Measurements from ENCODE around the gene TMEM220. TPM values are rescaled to one million over a fixed set of nuclear protein-coding genes. Genes with fewer than 3 reads are reported as not detected.

TMEM220 gene
- total RNA-seq, 1 experiment from 2014 or later, result 4.0 TPM

DNA sequence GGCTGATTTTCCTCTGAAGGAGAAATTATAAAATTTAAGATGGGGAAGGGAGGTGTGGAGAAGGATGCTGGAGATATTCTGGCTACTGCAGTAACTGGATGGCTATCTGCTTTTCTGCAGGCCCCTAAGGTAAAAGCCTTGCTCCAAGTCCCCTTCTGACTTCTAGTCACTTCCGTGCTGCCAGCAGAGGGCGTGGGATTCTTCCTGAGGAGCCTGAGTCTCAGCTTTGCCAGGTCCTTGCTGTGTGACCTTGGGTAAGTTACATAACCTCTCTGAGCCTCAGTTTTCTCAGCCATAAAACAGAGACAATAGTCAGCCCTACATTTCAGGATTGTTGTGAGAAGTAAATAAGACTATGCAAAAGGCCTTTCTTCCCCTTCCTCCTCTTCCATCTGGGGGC, 24.3 kb upstream of the TMEM220 start:
- peak; percentile 80 for DNase-seq (ENCODE audit: low spot score)
- Mint-ChIP-seq H3K4me3 (no peak overlapping the region; the same call in 1 of the 2 replicates), H3K27me3 (ENCODE audit: low read depth) (no peaks in the 10 kb centered on the region), H3K4me1 (peaks cover 54% of the 10 kb centered on the region), H3K9me3 (no peaks in the 10 kb centered on the region), H3K36me3 (no peaks in the 10 kb centered on the region), H3K27ac (no peak overlapping the region)
- TF ChIP-seq, protein P1, sequence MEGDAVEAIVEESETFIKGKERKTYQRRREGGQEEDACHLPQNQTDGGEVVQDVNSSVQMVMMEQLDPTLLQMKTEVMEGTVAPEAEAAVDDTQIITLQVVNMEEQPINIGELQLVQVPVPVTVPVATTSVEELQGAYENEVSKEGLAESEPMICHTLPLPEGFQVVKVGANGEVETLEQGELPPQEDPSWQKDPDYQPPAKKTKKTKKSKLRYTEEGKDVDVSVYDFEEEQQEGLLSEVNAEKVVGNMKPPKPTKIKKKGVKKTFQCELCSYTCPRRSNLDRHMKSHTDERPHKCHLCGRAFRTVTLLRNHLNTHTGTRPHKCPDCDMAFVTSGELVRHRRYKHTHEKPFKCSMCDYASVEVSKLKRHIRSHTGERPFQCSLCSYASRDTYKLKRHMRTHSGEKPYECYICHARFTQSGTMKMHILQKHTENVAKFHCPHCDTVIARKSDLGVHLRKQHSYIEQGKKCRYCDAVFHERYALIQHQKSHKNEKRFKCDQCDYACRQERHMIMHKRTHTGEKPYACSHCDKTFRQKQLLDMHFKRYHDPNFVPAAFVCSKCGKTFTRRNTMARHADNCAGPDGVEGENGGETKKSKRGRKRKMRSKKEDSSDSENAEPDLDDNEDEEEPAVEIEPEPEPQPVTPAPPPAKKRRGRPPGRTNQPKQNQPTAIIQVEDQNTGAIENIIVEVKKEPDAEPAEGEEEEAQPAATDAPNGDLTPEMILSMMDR (IDR thresholded peaks at IDR 0.05), result 0 out of 2 replicates have a peak, but pooled peaks have one; percentile 18
- peak; percentile 84; the same call in 1 of the 2 replicates for TF ChIP-seq GTF2I (CRISPR knock-in tag; conservative IDR thresholded peaks at IDR 0.05)
- TF ChIP-seq, protein P2, sequence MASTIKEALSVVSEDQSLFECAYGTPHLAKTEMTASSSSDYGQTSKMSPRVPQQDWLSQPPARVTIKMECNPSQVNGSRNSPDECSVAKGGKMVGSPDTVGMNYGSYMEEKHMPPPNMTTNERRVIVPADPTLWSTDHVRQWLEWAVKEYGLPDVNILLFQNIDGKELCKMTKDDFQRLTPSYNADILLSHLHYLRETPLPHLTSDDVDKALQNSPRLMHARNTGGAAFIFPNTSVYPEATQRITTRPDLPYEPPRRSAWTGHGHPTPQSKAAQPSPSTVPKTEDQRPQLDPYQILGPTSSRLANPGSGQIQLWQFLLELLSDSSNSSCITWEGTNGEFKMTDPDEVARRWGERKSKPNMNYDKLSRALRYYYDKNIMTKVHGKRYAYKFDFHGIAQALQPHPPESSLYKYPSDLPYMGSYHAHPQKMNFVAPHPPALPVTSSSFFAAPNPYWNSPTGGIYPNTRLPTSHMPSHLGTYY (CRISPR knock-in tag; IDR thresholded peaks at IDR 0.05), result 0 out of 2 replicates have a peak, but pooled peaks have one; percentile 18
- no peak for TF ChIP-seq ESRRA (CRISPR knock-in tag; IDR thresholded peaks at IDR 0.05; ENCODE audit: borderline replicate concordance)
- ATAC-seq, result peak; percentile 48
- POLR2A ChIA-PET, result no interaction called here
- CTCF ChIA-PET, result interaction anchor here (0.7 to 4.1 kb wide), 13 partner anchors 9 to 1243 kb away, joined by 3 to 50 read pairs (median 5); partner anchors contain the start of genes TMEM220 and ZNF18

DNA sequence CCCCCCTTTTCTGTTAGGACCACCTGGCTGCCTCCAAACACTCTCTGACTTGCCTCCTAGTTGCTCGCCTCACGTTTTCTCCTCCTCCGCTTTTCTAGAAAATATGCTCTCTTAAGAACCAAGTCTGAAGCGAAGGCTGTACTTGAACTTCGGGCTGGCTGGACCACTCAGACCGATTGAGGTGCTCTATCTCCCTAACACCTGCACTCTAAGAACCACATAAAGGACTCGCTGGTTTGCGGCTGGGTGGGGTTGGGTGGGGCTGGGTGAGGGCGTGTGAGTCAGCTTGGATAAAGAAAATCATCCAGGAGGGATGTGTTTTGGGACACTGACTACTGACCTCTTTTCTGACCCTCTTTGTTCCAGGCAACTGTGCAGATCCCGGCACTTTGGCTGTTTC, 22.9 kb upstream of the TMEM220 start:
- Mint-ChIP-seq H3K27me3 (ENCODE audit: low read depth) (no peaks in the 10 kb centered on the region), H3K27ac (no peak overlapping the region)

More for the DNA sequence above, 22.9 kb upstream of the TMEM220 start:
- DNase-seq (ENCODE audit: low spot score), result no peak
- Mint-ChIP-seq H3K36me3 (no peaks in the 10 kb centered on the region), H3K4me3 (no peak overlapping the region), H3K4me1 (peaks cover 56% of the 10 kb centered on the region), H3K9me3 (no peaks in the 10 kb centered on the region)
- CTCF ChIA-PET, result interaction anchor here (1.0 to 4.1 kb wide), 3 partner anchors 20 to 118 kb away, joined by 3 to 50 read pairs (median 4); no protein-coding TSS in a partner anchor
- no peak for ATAC-seq
- TF ChIP-seq SMAD4 (CRISPR knock-in tag; IDR thresholded peaks at IDR 0.05) (no peak), ETV6 (CRISPR knock-in tag; IDR thresholded peaks at IDR 0.05) (no peak), SOX15 (CRISPR knock-in tag; IDR thresholded peaks at IDR 0.05) (no peak), ZBTB21 (CRISPR knock-in tag; IDR thresholded peaks at IDR 0.05; ENCODE audit: borderline replicate concordance) (no peak), IRF2 (CRISPR knock-in tag; IDR thresholded peaks at IDR 0.05; ENCODE audit: borderline replicate concordance, low read depth) (no peak), GTF2I (CRISPR knock-in tag; conservative IDR thresholded peaks at IDR 0.05) (no peak), NR1H2 (CRISPR knock-in tag; IDR thresholded peaks at IDR 0.05) (no peak), ZNF121 (CRISPR knock-in tag; IDR thresholded peaks at IDR 0.05) (no peak), TEAD1 (CRISPR knock-in tag; IDR thresholded peaks at IDR 0.05) (no peak), SP1 (CRISPR knock-in tag; conservative IDR thresholded peaks at IDR 0.05) (no peak), ZNF263 (CRISPR knock-in tag; IDR thresholded peaks at IDR 0.05; ENCODE audit: low read depth) (no peak), TEAD4 (CRISPR knock-in tag; IDR thresholded peaks at IDR 0.05) (no peak)
- TF ChIP-seq, protein P3, sequence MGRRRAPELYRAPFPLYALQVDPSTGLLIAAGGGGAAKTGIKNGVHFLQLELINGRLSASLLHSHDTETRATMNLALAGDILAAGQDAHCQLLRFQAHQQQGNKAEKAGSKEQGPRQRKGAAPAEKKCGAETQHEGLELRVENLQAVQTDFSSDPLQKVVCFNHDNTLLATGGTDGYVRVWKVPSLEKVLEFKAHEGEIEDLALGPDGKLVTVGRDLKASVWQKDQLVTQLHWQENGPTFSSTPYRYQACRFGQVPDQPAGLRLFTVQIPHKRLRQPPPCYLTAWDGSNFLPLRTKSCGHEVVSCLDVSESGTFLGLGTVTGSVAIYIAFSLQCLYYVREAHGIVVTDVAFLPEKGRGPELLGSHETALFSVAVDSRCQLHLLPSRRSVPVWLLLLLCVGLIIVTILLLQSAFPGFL (CRISPR knock-in tag; IDR thresholded peaks at IDR 0.05; ENCODE audit: borderline replicate concordance), result no peak
- TF ChIP-seq, protein P4, sequence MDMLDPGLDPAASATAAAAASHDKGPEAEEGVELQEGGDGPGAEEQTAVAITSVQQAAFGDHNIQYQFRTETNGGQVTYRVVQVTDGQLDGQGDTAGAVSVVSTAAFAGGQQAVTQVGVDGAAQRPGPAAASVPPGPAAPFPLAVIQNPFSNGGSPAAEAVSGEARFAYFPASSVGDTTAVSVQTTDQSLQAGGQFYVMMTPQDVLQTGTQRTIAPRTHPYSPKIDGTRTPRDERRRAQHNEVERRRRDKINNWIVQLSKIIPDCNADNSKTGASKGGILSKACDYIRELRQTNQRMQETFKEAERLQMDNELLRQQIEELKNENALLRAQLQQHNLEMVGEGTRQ (CRISPR knock-in tag; IDR thresholded peaks at IDR 0.05), result no peak
- TF ChIP-seq, protein P5, sequence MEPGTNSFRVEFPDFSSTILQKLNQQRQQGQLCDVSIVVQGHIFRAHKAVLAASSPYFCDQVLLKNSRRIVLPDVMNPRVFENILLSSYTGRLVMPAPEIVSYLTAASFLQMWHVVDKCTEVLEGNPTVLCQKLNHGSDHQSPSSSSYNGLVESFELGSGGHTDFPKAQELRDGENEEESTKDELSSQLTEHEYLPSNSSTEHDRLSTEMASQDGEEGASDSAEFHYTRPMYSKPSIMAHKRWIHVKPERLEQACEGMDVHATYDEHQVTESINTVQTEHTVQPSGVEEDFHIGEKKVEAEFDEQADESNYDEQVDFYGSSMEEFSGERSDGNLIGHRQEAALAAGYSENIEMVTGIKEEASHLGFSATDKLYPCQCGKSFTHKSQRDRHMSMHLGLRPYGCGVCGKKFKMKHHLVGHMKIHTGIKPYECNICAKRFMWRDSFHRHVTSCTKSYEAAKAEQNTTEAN (CRISPR knock-in tag; IDR thresholded peaks at IDR 0.05), result no peak
- TF ChIP-seq, protein P6, sequence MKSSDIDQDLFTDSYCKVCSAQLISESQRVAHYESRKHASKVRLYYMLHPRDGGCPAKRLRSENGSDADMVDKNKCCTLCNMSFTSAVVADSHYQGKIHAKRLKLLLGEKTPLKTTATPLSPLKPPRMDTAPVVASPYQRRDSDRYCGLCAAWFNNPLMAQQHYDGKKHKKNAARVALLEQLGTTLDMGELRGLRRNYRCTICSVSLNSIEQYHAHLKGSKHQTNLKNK (CRISPR knock-in tag; IDR thresholded peaks at IDR 0.05), result no peak
- TF ChIP-seq, protein P7, sequence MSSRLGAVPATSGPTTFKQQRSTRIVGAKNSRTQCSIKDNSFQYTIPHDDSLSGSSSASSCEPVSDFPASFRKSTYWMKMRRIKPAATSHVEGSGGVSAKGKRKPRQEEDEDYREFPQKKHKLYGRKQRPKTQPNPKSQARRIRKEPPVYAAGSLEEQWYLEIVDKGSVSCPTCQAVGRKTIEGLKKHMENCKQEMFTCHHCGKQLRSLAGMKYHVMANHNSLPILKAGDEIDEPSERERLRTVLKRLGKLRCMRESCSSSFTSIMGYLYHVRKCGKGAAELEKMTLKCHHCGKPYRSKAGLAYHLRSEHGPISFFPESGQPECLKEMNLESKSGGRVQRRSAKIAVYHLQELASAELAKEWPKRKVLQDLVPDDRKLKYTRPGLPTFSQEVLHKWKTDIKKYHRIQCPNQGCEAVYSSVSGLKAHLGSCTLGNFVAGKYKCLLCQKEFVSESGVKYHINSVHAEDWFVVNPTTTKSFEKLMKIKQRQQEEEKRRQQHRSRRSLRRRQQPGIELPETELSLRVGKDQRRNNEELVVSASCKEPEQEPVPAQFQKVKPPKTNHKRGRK (CRISPR knock-in tag; IDR thresholded peaks at IDR 0.05; ENCODE audit: borderline replicate concordance), result no peak
- TF ChIP-seq, protein P2 (CRISPR knock-in tag; IDR thresholded peaks at IDR 0.05), result no peak
- POLR2A ChIA-PET, result no interaction called here
